Lower leg skin (tissue), 3 donors: Measurements from ENCODE around the gene FHOD3.

Experiments
- POLR2A ChIP-seq, 2 donors: fragments of 450-650 bp; IDR thresholded peaks; one replicate each; pipeline ENCODE4 v1.6.1; 2016 to 2017; ENCODE audit warnings: antibody characterized with exemption in 2 of 2, mild to moderate bottlenecking in 1 of 2, moderate library complexity in 1 of 2
- TF ChIP-seq, protein P1 (sequence below), 3 donors: fragments of 450-650 bp; IDR thresholded peaks; one replicate each; pipeline ENCODE4 v1.5.1; 2016; ENCODE audit warnings: antibody characterized with exemption in 3 of 3, mild to moderate bottlenecking in 3 of 3, moderate library complexity in 2 of 3

DNA sequence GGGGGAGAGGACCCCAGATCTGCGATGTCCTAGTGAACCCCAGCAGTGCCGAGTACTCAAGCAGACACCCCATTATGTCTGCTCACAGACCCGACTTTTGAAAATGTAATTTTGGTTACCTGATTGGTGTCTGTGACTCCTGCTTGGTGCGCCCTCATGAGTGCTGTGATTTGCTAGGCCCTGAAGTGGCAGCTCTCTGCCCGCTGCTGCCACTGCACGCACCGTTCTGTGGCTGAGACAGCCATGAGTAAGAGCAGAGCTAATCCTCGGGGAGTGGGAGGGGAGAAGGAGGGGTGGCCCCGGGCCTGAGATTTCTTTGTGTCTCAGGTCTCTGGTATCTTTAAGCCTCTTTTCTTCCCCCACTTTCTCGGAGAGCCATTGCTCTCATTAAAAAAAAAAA, 18.2 kb downstream of the FHOD3 start:
- TF ChIP-seq, protein P1, sequence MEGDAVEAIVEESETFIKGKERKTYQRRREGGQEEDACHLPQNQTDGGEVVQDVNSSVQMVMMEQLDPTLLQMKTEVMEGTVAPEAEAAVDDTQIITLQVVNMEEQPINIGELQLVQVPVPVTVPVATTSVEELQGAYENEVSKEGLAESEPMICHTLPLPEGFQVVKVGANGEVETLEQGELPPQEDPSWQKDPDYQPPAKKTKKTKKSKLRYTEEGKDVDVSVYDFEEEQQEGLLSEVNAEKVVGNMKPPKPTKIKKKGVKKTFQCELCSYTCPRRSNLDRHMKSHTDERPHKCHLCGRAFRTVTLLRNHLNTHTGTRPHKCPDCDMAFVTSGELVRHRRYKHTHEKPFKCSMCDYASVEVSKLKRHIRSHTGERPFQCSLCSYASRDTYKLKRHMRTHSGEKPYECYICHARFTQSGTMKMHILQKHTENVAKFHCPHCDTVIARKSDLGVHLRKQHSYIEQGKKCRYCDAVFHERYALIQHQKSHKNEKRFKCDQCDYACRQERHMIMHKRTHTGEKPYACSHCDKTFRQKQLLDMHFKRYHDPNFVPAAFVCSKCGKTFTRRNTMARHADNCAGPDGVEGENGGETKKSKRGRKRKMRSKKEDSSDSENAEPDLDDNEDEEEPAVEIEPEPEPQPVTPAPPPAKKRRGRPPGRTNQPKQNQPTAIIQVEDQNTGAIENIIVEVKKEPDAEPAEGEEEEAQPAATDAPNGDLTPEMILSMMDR (IDR thresholded peaks at IDR 0.05) = no peak
- TF ChIP-seq POLR2A (IDR thresholded peaks at IDR 0.05) = no peak
